BE2C (cell line): ENCODE data around the gene MVB12B.
A peak's percentile ranks its signal among the peaks of the same experiment; 100 is the strongest.

Experiments
- DNase-seq: peaks from one replicate; pipeline ENCODE4 v3.0.0-alpha.2; 2020
- H3K27me3 ChIP-seq: fragments of 250-450 bp; sonication (Bioruptor Pico); 2 replicates; pipeline ENCODE4 v1.5.1; 2020; ENCODE audit warnings: mild to moderate bottlenecking
- H3K36me3 ChIP-seq: fragments of 250-450 bp; sonication (Bioruptor Pico); 2 replicates; pipeline ENCODE4 v1.5.1; 2020; ENCODE audit warnings: mild to moderate bottlenecking
- H3K4me1 ChIP-seq: fragments of 250-450 bp; sonication (Bioruptor Pico); 2 replicates; pipeline ENCODE4 v1.5.1; 2020
- H3K4me3 ChIP-seq: 2 replicates; pipeline ENCODE4 v1.5.1; 2011; ENCODE audit warnings: low read depth, low read length
- H3K9me3 ChIP-seq: fragments of 250-450 bp; sonication (Bioruptor Pico); 2 replicates; pipeline ENCODE4 v1.5.1; 2020
- TF ChIP-seq, protein P1 (sequence below): IDR thresholded peaks from 2 replicates; pipeline ENCODE4 v1.5.1; 2012; ENCODE audit warnings: mild to moderate bottlenecking, low read depth, low read length

The MVB12B gene

DNA sequence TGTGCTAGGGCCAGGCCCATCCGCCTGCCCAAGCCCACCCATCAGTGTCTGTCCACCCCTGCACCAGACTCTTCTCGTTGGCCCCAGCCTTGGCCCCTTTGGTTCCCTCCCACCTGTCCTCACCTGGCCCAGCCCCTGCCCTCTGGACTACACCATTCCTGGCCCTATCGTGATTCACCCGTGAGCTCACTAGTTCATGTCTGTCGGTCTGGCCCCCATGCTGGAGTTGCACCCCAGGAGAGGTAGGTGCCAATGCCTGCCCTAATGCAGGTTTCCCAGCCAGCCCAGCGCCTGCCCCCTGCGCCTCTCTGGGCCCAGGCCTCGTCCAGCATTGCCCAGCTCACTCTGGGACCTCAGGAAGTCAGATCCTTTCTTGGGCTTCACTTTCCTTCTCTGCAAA lies 171.7 kb downstream of the MVB12B start:
- H3K27me3 ChIP-seq, result no peaks in the 10 kb centered on the region
- H3K4me3 ChIP-seq, result no peak overlapping the region
- no peaks in the 10 kb centered on the region for H3K36me3 ChIP-seq
- TF ChIP-seq, protein P1, sequence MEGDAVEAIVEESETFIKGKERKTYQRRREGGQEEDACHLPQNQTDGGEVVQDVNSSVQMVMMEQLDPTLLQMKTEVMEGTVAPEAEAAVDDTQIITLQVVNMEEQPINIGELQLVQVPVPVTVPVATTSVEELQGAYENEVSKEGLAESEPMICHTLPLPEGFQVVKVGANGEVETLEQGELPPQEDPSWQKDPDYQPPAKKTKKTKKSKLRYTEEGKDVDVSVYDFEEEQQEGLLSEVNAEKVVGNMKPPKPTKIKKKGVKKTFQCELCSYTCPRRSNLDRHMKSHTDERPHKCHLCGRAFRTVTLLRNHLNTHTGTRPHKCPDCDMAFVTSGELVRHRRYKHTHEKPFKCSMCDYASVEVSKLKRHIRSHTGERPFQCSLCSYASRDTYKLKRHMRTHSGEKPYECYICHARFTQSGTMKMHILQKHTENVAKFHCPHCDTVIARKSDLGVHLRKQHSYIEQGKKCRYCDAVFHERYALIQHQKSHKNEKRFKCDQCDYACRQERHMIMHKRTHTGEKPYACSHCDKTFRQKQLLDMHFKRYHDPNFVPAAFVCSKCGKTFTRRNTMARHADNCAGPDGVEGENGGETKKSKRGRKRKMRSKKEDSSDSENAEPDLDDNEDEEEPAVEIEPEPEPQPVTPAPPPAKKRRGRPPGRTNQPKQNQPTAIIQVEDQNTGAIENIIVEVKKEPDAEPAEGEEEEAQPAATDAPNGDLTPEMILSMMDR, result no peak
- peaks cover 26% of the 10 kb centered on the region for H3K4me1 ChIP-seq
- H3K9me3 ChIP-seq, result no peaks in the 10 kb centered on the region
- no peak for DNase-seq

DNA sequence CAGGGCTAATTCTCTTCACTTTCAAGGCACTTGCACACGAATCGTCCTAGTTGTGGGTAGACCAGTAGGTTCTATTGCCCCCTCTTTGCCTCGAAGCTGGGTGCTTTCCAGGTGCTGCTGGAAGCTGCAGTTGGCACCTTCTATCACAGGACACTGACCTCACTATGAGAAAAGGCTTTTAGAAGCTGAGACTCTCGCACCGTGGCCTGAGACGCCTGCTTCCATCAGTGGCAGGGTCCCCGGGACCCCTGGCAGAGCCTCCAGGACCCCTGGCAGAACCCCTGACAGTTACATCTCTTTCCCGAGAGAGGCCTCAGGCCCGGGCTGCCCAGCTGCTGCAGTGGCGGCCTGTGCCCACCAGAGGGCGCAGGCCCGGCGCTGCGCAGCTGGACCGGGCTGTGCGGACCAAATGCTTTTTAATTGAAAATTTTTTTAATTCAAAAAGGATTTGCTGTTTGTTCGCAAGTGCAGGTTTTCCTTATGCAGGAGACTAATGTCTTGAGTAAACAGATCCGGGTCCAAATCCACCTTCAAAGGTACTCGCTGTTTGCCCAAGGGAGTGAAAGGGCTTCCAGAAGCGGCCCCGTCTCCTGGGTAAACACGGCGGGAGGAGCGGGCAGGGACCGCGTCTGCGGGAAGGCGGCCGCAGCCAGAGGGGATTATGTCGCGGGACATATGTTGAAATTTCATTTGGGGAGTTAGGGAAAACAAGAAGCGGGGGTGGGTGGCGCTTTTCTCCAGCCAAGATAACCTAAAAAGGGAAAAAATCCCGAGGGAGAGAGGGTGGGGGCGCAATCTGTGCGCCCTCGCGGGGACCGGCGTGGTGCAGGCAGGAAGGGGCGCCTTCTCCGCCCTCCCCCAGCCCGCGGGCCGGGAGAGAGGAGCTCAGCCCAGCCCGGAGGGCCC lies 172.6 kb downstream of the MVB12B start:
- Histone ChIP-seq H3K36me3 (no peaks in the 10 kb centered on the region), H3K4me1 (peaks cover 29% of the 10 kb centered on the region), H3K9me3 (no peaks in the 10 kb centered on the region), H3K4me3 (peak overlapping the region; percentile 63), H3K27me3 (no peaks in the 10 kb centered on the region)
- peak; percentile 69 for DNase-seq
- TF ChIP-seq, protein P1, result peak; percentile 98

DNA sequence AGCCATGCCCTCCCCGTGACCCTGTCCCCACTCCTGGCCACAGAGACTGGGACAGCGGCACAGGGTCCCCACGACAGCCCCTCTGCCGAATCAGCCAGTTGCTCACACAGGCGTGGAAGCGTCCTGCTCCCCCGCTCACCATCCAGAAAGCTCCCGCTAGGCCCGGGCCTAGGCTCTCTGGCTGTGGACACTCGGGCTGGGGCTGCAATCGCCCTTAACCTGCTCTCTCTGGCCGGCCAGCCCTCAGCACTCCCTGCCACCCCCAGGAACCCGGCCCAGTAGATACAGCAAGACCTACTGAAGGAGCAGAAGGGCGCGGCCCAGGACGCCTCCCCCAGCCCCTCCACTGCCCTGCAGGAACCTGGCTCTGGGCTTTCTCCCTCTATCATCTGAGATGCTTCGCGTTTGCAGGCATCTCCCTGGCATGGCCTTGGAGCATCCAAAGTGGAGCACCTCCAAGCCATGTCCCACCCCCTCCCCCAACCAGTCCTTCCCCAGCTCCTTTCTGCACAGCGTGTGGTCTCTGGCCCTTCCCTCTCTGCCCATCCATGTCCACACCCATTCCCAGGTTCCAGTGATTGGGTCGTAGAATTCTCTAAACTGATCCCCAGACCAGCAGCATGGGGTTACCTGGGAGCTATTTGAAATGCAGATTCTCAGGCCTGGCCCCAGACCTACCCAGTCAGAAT lies 173.4 kb downstream of the MVB12B start:
- Histone ChIP-seq H3K9me3 (no peaks in the 10 kb centered on the region), H3K36me3 (no peaks in the 10 kb centered on the region), H3K4me3 (peak overlapping the region; percentile 63), H3K4me1 (peaks cover 29% of the 10 kb centered on the region), H3K27me3 (no peaks in the 10 kb centered on the region)
- no peak for DNase-seq
- TF ChIP-seq, protein P1, result no peak

DNA sequence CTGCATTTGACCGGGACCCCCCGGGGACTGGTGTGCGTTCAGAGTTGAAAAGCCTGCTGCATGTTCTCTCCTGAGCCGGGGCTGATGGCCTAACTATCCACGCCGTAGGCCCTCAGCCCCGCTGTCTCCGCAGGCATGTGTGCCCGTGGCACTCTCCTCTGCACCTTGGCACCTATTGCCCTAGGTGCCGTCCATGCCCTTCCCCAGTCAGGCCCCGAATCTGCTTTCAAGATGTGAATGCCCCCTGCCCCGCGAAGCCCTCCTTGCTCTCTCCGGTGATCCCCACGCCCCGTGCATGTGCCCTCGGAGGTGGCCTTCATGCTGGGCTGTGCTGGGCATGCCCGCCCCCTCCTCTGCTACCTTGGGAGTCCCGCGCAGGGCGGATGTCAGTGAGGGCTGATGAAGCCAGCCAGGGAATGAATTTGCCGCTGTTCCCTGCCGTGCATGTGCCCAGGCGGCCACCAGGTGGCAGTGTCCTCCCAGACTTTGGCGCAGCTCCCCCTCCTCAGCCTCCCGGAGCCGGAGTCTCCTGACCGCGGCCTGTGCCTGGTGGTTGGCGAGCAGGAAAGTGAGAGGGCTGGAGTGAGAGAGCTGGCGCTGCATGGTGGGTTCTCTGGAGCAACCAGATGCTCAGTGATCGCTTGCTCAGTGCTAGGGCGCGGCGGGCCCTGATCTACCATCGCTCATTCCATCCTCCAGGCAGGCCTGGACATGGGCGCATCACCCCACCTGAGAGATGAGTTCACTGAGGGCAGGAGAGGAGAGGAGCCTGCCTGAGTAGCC lies 174.2 kb downstream of the MVB12B start:
- TF ChIP-seq, protein P1, result peak; percentile 86
- Histone ChIP-seq H3K4me1 (peaks cover 31% of the 10 kb centered on the region), H3K9me3 (no peaks in the 10 kb centered on the region), H3K4me3 (no peak overlapping the region), H3K27me3 (no peaks in the 10 kb centered on the region), H3K36me3 (no peaks in the 10 kb centered on the region)
- peak; percentile 94 for DNase-seq

DNA sequence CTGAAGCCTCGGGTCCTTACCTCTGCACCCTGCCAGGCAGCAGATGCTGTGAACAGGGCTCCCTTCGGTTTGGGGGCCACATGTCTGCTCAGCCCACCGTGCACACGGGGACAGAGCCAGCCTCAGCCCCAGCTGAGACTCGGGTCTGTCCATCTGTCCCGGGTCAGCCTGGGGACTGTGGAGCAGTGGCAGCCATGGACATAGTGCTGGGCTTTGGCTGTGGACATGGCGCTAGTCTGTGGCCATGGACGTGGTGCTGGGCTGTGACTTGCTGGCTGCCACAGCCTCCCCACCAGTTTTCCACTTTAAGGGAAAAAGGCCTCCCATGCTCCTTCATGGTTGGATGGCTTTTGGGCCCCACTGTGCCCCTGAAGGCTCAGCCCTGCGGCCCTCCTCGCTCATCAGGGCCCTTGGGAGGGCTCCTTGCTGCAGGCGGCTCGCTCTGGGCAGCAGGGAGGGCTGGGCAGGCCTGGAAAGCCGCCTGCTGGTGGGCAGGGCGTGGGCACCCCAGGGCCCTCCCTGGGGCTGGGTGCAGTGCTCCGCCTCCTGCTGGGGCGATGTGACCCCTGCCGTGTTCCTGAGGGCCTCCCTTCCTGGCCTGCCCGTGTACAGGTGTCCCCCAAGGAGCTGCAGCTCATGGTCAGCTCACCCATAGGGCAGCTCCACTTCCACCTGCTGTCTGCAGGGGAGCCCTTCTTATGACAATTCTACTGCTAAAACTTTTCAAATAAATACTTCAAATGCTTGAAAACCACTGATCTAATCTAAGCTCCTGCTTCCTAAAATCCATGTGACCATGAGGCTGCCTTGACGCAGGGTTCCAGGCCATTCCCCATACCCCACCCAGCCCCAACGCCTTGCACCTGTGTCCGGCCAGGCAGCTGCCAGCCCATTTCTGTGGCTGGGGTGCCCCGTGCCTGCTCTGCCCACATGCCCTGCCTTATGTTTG lies 175.0 kb downstream of the MVB12B start:
- peaks cover 40% of the 10 kb centered on the region for H3K4me1 ChIP-seq
- H3K36me3 ChIP-seq, result no peaks in the 10 kb centered on the region
- H3K9me3 ChIP-seq, result no peaks in the 10 kb centered on the region
- no peaks in the 10 kb centered on the region for H3K27me3 ChIP-seq
- no peak for DNase-seq
- TF ChIP-seq, protein P1, result no peak
- no peak overlapping the region for H3K4me3 ChIP-seq
